Esophagus muscularis mucosa (tissue), 4 donors: ENCODE data around the gene GCFC2. TPM values are rescaled to one million over a fixed set of nuclear protein-coding genes. Genes with fewer than 3 reads are reported as not detected.

ENCODE experiments used
- DNase-seq: peaks from one replicate; pipeline ENCODE4 v3.0.0-alpha.2; 2017; ENCODE audit errors: extremely low spot score
- H3K27ac ChIP-seq, 4 donors: fragments of 200-600 bp; sonication (generic); replicated peaks in 1 of 4; 1 replicate in 3 of 4; 2 replicates in 1 of 4; pipeline ENCODE4 v1.5.1; 2016 to 2019; ENCODE audit warnings: mild to moderate bottlenecking in 1 of 4
- H3K27me3 ChIP-seq, 4 donors: fragments of 200-600 bp; sonication (generic); one replicate each; pipeline versions ENCODE4 v1.5.1 to v1.6.0; 2016 to 2019
- H3K36me3 ChIP-seq, 4 donors: fragments of 200-600 bp; sonication (generic); one replicate each; pipeline ENCODE4 v1.5.1; 2016 to 2019
- H3K4me1 ChIP-seq, 4 donors: fragments of 200-600 bp; sonication (generic); one replicate each; pipeline ENCODE4 v1.5.1; 2016 to 2019
- H3K4me3 ChIP-seq, 4 donors: fragments of 200-600 bp; sonication (generic); 1 replicate in 2 of 4; 2 replicates in 2 of 4; pipeline ENCODE4 v1.5.1; 2016 to 2019; ENCODE audit warnings: mild to moderate bottlenecking in 4 of 4, moderate library complexity in 1 of 4
- H3K9me3 ChIP-seq, 4 donors: fragments of 200-600 bp; sonication (generic); 1 replicate in 3 of 4; 2 replicates in 1 of 4; pipeline ENCODE4 v1.5.1; 2016 to 2019
- EP300 ChIP-seq: sonication (generic); formaldehyde crosslinking; IDR thresholded peaks from one replicate; pipeline ENCODE4 v1.6.1; 2017; ENCODE audit warnings: antibody characterized with exemption
- POLR2A ChIP-seq: fragments of 450-650 bp; IDR thresholded peaks from one replicate; pipeline ENCODE4 v1.6.1; 2017; ENCODE audit warnings: antibody characterized with exemption, moderate library complexity, mild to moderate bottlenecking, low read depth
- POLR2AphosphoS5 ChIP-seq, 2 donors: sonication (generic); formaldehyde crosslinking; IDR thresholded peaks; one replicate each; pipeline ENCODE4 v1.6.1; 2017; ENCODE audit warnings: antibody characterized with exemption in 2 of 2
- WGBS: methylation state at CpG from one replicate; pipeline ENCODE4 v1.1.5; 2018; 5-methylcytosine and 5-hydroxymethylcytosine counted together
- intact Hi-C: fragments of 100-400 bp; cut with DNase I; formaldehyde crosslinking; loops from one replicate; pipeline ENCODE4 v1.15.1; 2023
- total RNA-seq, 4 donors: library from RNA; depleted of rRNA; stranded (reverse); fragments of >200 nt; gene quantifications; one replicate each; pipeline versions ENCODE4 v1.1.0 to v1.2.1, GENCODE V29; 2016
- TF ChIP-seq, protein P1 (sequence below), 3 experiments: fragments of 200-600 bp in 2 of 3; fragments of 450-650 bp in 1 of 3; sonication (generic) in 2 of 3; IDR thresholded peaks; one replicate each; pipeline ENCODE4 v1.5.1; 2017 to 2019; ENCODE audit warnings: antibody characterized with exemption in 3 of 3, mild to moderate bottlenecking in 2 of 3, moderate library complexity in 1 of 3

The GCFC2 gene
- total RNA-seq, 4 donors from 2014 or later: 19.4 to 23.3 (median 22.2) TPM

DNA sequence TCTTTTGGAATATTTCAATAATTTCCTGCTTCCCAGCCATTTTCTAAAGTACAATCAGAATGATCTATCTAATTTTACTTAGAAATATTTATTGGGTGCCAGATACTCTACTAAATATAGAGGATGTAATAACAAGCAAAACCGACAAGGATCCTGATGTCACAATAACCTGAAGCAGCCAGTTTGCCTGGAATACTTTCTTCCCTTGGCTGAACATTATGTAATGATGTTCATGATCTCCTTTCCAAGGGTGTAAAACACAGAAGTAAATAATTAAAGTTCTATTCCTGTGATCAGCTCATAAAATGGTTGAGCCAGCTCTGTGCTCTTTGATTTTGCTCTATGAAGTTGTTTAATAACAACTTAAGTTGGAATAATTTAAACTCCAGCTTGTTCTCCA, 66.7 kb downstream of the GCFC2 start:
- Histone ChIP-seq H3K27ac (no peak overlapping the region), H3K4me3 (no peak overlapping the region)
- intact Hi-C loops: loop anchor here (5.0 kb wide), 1 partner anchor 33 kb away; no protein-coding TSS in a partner anchor

GRCh38 chr2:75641587-75641986, 69.1 kb downstream of the GCFC2 start:
- H3K27ac ChIP-seq: no peak overlapping the region
- 71% methylated on average over 1 of the region's 1 CpG for WGBS
- TF ChIP-seq EP300 (no peak), POLR2AphosphoS5 (IDR thresholded peaks at IDR 0.05) (no peak), POLR2A (no peak)
- TF ChIP-seq, protein P1, sequence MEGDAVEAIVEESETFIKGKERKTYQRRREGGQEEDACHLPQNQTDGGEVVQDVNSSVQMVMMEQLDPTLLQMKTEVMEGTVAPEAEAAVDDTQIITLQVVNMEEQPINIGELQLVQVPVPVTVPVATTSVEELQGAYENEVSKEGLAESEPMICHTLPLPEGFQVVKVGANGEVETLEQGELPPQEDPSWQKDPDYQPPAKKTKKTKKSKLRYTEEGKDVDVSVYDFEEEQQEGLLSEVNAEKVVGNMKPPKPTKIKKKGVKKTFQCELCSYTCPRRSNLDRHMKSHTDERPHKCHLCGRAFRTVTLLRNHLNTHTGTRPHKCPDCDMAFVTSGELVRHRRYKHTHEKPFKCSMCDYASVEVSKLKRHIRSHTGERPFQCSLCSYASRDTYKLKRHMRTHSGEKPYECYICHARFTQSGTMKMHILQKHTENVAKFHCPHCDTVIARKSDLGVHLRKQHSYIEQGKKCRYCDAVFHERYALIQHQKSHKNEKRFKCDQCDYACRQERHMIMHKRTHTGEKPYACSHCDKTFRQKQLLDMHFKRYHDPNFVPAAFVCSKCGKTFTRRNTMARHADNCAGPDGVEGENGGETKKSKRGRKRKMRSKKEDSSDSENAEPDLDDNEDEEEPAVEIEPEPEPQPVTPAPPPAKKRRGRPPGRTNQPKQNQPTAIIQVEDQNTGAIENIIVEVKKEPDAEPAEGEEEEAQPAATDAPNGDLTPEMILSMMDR (IDR thresholded peaks at IDR 0.05): no peak
- DNase-seq: no peak
- H3K27me3 ChIP-seq: peaks cover 0 to 10% (median 2%) of the 10 kb centered on the region in 4 donors
- intact Hi-C loops: loop anchor here (5.0 kb wide), 1 partner anchor 36 kb away; no protein-coding TSS in a partner anchor
- H3K9me3 ChIP-seq: no peaks in the 10 kb centered on the region
- H3K36me3 ChIP-seq: no peaks in the 10 kb centered on the region
- H3K4me1 ChIP-seq: peaks cover 5 to 22% (median 10%) of the 10 kb centered on the region in 4 donors
- H3K4me3 ChIP-seq: no peak overlapping the region

More for the DNA sequence above, 66.7 kb downstream of the GCFC2 start:
- Histone ChIP-seq H3K9me3 (no peaks in the 10 kb centered on the region), H3K36me3 (no peaks in the 10 kb centered on the region), H3K4me1 (peaks cover 18 to 39% (median 26%) of the 10 kb centered on the region in 4 donors), H3K27me3 (no peaks in the 10 kb centered on the region)
- WGBS: 73% methylated on average over 1 of the region's 1 CpG
- no peak for DNase-seq
- no peak for TF ChIP-seq POLR2AphosphoS5 (IDR thresholded peaks at IDR 0.05)
- TF ChIP-seq, protein P1 (IDR thresholded peaks at IDR 0.05): no peak
- TF ChIP-seq EP300: no peak
- no peak for TF ChIP-seq POLR2A

GRCh38 chr2:75640621-75641121, 70.0 kb downstream of the GCFC2 start:
- intact Hi-C loops: loop anchor here (5.0 kb wide), 1 partner anchor 37 kb away; no protein-coding TSS in a partner anchor
- H3K9me3 ChIP-seq: no peaks in the 10 kb centered on the region
- WGBS: 0% methylated on average over 3 of the region's 3 CpGs
- no peak for DNase-seq
- H3K36me3 ChIP-seq: no peaks in the 10 kb centered on the region
- no peak overlapping the region for H3K4me3 ChIP-seq
- peak overlapping the region in 2 of 4 donors; percentile 9 to 46 for H3K27ac ChIP-seq
- TF ChIP-seq POLR2A (no peak), POLR2AphosphoS5 (IDR thresholded peaks at IDR 0.05) (peak in 1 of 2 donors; percentile 46), EP300 (no peak)
- TF ChIP-seq, protein P1 (IDR thresholded peaks at IDR 0.05): peak in 2 of 3 experiments; percentile 88 to 93
- peaks cover 0 to 15% (median 5%) of the 10 kb centered on the region in 4 donors for H3K4me1 ChIP-seq
- H3K27me3 ChIP-seq: peaks cover 0 to 15% (median 2%) of the 10 kb centered on the region in 4 donors

DNA sequence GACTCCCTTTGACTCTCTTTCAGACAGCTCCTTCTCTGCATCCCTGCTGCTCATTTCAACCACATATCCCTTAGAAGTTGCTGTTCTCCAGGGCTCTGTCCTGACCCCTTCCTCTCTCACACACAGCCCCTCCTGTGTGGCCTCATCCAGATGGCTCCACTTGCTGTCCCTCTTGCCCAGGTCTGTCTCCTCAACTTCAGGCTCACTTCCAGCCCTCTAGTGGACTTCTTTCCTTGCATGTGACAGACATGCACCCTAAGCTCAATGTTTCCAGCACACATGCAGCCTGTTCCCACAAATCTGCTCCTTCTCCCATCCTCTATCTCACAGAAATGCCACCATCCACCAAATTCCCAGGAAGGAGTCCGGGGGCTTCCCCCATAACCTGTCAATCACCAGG, 73.1 kb downstream of the GCFC2 start:
- H3K4me3 ChIP-seq: no peak overlapping the region
- intact Hi-C loops: no loop called here
- H3K36me3 ChIP-seq: no peaks in the 10 kb centered on the region
- DNase-seq: no peak
- H3K27me3 ChIP-seq: peaks cover 0 to 15% (median 2%) of the 10 kb centered on the region in 4 donors
- H3K9me3 ChIP-seq: no peaks in the 10 kb centered on the region
- TF ChIP-seq, protein P1 (IDR thresholded peaks at IDR 0.05): no peak
- TF ChIP-seq POLR2A: no peak
- no peak for TF ChIP-seq EP300
- no peak for TF ChIP-seq POLR2AphosphoS5 (IDR thresholded peaks at IDR 0.05)
- no peak overlapping the region for H3K27ac ChIP-seq
- peaks cover 0 to 15% (median 5%) of the 10 kb centered on the region in 4 donors for H3K4me1 ChIP-seq
- 61% methylated on average over 1 of the region's 1 CpG for WGBS
